AG09309 (cell line): ENCODE data around the gene CPSF7.

Experiments used
- DNase-seq: peaks from one replicate; pipeline ENCODE4 v3.0.0-alpha.2; 2010; ENCODE audit warnings: low read depth
- H3K4me3 ChIP-seq: 2 replicates; pipeline ENCODE4 v1.5.1; 2011; ENCODE audit warnings: mild to moderate bottlenecking, low read depth, low read length, moderate library complexity; ENCODE audit not compliant: control insufficient read depth
- TF ChIP-seq, protein P1 (sequence below): IDR thresholded peaks from 2 replicates; pipeline ENCODE4 v1.5.1; 2011; ENCODE audit warnings: mild to moderate bottlenecking, low read depth, low read length, inconsistent platforms; ENCODE audit not compliant: insufficient read depth, control insufficient read depth; ENCODE audit errors: missing control alignments

CPSF7 gene

DNA sequence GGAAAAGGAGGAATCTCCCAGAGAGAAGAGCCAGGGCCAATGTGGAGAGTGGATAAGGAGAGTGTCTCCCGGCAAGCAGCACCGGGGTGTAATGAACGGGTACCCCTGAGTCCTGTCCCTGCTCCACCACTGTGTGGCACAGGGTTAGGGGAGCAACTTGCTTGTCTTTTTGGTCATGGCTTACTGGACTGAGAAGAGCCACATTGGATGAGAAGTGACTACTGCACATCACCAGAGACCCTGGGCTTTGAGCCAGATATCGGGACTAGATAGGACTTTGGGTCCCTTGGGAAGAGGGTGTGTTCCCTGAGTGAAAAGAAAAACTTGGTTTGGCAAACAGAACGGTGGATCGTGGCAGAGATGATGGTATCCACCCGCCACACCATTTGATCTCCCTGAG, 24.7 kb upstream of the CPSF7 start:
- no peak for DNase-seq
- TF ChIP-seq, protein P1, sequence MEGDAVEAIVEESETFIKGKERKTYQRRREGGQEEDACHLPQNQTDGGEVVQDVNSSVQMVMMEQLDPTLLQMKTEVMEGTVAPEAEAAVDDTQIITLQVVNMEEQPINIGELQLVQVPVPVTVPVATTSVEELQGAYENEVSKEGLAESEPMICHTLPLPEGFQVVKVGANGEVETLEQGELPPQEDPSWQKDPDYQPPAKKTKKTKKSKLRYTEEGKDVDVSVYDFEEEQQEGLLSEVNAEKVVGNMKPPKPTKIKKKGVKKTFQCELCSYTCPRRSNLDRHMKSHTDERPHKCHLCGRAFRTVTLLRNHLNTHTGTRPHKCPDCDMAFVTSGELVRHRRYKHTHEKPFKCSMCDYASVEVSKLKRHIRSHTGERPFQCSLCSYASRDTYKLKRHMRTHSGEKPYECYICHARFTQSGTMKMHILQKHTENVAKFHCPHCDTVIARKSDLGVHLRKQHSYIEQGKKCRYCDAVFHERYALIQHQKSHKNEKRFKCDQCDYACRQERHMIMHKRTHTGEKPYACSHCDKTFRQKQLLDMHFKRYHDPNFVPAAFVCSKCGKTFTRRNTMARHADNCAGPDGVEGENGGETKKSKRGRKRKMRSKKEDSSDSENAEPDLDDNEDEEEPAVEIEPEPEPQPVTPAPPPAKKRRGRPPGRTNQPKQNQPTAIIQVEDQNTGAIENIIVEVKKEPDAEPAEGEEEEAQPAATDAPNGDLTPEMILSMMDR: no peak
- no peak overlapping the region for H3K4me3 ChIP-seq

DNA sequence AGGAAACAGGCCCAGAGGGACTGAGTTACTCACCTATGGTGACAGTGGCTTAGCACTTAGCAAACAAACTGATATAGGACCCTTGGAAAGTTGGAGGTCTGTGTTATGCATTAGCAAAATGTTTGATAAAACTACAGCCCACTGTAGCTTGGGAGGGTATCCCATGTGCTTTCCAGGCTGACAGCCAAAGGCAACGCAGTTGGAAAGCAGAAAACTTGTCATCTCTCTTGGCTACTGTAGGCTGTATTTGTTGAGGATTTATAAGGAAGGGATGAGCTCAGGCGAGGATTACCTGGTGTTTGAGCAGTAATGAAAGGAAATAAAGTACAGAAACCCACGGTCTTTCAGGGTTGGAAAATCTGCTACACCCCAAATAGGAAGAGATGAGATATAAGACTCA, 23.9 kb upstream of the CPSF7 start:
- no peak for DNase-seq
- no peak overlapping the region for H3K4me3 ChIP-seq
- TF ChIP-seq, protein P1: no peak

DNA sequence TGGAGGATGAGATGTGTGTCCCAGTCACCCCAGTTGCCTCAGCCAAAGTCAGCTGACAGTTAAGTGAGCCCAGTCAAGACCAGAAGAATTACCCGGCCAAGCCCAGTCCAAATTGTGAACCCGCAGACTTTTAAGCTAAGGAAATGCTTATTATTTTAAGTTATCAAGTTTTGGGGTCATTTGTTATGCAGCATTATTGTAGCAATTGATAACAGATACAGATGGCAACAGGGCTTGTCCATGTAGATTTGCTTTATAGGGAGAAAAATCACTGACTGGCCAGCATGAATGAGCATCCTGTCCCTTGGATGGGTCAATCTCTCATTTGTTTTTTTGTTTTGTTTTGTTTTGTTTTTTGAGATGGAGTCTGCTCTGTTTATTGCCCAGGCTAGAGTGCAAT, 23.1 kb upstream of the CPSF7 start:
- TF ChIP-seq, protein P1: no peak
- no peak for DNase-seq
- H3K4me3 ChIP-seq: no peak overlapping the region

DNA sequence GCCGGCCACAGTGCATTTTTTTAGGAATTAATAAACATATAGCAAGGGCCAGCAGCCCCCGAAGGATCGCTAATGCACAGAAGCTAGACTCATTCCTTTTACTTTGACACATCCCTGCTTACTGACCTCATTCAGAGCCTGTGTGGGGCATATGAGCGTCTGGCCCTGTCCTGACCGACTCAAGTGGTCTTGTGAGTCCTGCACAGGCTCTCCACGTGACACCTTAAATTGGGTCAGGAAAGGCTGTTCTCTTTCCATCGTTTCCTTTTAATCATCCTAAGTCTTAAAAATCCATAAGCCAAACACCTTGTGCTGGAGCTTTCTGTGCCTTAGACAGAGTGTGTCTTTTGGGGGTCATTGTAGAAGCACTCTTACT, 18.8 kb upstream of the CPSF7 start:
- TF ChIP-seq, protein P1: no peak
- DNase-seq: no peak
- H3K4me3 ChIP-seq: no peak overlapping the region

DNA sequence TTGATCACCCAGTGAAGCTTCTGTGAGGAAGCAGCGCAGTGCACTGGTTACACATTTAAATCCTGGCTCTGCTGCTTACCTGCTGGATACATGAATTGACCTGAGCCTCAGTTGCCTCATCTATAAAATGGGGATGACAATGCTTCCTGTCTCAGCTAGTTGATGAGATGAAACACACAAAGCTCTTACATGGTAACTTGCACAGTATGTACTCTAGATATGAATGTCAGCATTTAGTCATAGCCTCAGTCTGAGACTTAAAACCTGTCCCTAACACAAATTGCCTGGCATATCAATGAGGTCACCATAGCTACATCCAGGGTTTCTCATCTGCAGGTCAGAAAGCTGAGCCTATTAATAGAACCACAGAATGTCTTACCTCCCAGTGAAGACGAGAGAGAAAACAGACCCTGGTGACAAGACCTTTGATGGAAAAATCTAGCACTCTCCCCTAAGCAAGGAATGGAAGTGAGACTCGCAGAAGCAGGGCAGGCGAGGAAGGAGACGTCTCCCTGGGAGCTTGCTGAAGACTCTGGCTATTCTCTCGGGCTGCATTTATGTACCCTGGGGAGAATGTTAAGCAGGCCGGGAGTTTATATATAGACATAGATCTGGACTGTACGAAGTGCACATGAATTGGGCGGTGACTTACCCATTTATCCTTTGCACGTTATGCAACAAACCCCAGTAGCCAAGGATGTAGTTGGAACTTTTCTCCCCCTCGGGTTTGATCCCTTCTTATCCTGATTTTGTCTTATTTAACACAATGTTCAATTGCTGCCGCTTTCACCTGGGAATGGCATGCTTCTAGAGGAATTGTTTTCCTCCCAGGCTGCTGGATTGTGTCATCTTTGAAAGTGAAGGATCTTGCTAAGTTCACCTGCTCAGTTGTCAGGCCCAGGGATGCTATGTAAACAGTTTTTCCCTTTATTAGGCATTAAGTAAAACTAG, 18.1 kb upstream of the CPSF7 start:
- no peak for DNase-seq
- H3K4me3 ChIP-seq: no peak overlapping the region

DNA sequence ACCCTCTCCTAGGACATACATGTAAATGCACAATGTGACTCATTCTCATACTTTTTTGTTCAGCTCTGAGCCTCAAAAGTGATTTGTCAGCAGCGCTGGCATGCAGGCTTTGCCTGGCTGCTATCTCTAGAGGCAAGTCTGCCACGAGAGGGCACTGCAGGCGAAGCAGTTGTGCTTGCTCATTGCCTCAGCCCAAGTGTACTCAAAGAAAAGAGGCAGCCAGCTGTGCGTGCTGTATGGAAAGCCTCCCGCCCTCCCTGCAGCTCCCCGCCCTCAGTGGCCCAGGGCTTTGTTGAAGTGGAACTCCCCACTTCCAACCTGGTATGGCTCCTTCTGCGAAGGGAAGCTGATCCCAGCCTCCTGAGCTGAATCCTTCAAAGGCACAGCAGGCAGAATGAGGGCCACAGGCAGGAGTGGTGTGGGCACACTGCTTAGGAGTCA, 16.5 kb upstream of the CPSF7 start:
- TF ChIP-seq, protein P1: peak; percentile 93
- peak; percentile 89 for DNase-seq
- no peak overlapping the region for H3K4me3 ChIP-seq

More for the DNA sequence above, 18.1 kb upstream of the CPSF7 start:
- TF ChIP-seq, protein P1: no peak
